T-helper 2 cell treated with Interferon-gamma antibody and Interleukin-4, amounts not matched to agents 5 μg/mL and 100 μg/mL, for 36 hours (primary cell): ENCODE measurements around the gene GFRA1.

ENCODE experiments used
- DNase-seq: peaks from one replicate; pipeline ENCODE4 v3.0.0; 2021; ENCODE audit warnings: low spot score
- H3K27ac Mint-ChIP-seq: one replicate; pipeline ENCODE4 v1.8.0; 2021; ENCODE audit warnings: mild to moderate bottlenecking, mixed read lengths
- H3K27me3 Mint-ChIP-seq: one replicate; pipeline ENCODE4 v1.8.0; 2021; ENCODE audit warnings: low read depth, mixed read lengths
- H3K36me3 Mint-ChIP-seq: one replicate; pipeline ENCODE4 v1.8.0; 2021; ENCODE audit warnings: low read depth, mixed read lengths
- H3K4me1 Mint-ChIP-seq: one replicate; pipeline ENCODE4 v1.8.0; 2021; ENCODE audit warnings: low read depth, mixed read lengths
- H3K4me3 Mint-ChIP-seq: one replicate; pipeline ENCODE4 v1.8.0; 2022; ENCODE audit warnings: mild to moderate bottlenecking, moderate library complexity, mixed read lengths
- H3K9me3 Mint-ChIP-seq: one replicate; pipeline ENCODE4 v1.8.0; 2021; ENCODE audit warnings: mixed read lengths

GFRA1 gene

GRCh38 chr10:116260599-116260998 lies 12.4 kb downstream of the GFRA1 start:
- Mint-ChIP-seq H3K27ac (no peak overlapping the region), H3K9me3 (no peaks in the 10 kb centered on the region), H3K36me3 (no peaks in the 10 kb centered on the region), H3K4me1 (no peaks in the 10 kb centered on the region), H3K4me3 (no peak overlapping the region), H3K27me3 (no peaks in the 10 kb centered on the region)
- no peak for DNase-seq

- Mint-ChIP-seq H3K36me3 (no peaks in the 10 kb centered on the region), H3K27me3 (no peaks in the 10 kb centered on the region), H3K9me3 (no peaks in the 10 kb centered on the region), H3K27ac (no peak overlapping the region), H3K4me1 (no peaks in the 10 kb centered on the region), H3K4me3 (no peak overlapping the region)
- no peak for DNase-seq
Measured at GRCh38 chr10:116259638-116260037, 13.4 kb downstream of the GFRA1 start.

DNA sequence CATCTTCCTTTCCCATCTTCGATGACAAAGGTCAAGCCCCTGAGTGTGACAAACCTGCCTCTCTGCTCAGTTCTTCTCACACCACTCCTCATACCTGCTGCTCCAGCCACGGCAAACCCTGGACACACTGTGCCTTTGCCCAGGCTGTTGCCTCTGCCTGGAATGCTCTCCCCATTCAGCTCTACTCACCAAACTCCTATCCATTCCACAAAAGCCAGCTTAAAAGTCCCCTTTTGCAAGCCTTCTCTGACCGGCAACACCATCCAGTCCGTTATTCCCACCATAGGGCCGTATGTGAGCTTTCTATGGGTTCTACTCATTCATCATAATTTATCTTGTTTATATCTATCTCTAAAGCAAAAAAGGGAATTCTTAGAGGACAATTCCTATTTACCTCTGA lies 15.2 kb downstream of the GFRA1 start:
- no peaks in the 10 kb centered on the region for H3K9me3 Mint-ChIP-seq
- no peaks in the 10 kb centered on the region for H3K4me1 Mint-ChIP-seq
- no peaks in the 10 kb centered on the region for H3K27me3 Mint-ChIP-seq
- DNase-seq = no peak
- H3K36me3 Mint-ChIP-seq = no peaks in the 10 kb centered on the region
- no peak overlapping the region for H3K4me3 Mint-ChIP-seq
- H3K27ac Mint-ChIP-seq = no peak overlapping the region

DNA sequence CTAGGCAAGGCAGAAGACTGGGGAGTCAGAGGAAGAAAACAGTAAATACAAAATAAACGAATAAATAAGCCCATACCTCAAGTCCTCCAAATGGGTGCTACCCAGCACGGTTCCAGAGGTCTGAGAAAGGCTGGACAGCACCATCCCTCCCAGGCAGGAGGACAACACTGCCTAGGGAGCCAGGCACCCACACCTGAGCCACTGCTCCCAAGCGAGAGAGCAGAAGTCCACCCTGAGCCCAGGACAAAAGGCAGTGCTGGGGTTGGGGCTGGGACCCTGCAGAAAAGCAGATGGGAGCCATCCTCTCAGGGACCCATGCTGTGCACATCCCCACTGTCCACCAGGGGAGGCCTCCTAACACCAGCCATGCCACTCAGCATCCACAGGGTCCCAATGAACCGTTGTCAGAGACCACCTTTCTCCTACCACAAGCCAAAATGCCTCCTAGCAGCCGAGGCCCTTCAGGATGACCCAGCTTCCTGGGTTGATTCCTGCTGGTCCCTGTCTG lies 16.2 kb downstream of the GFRA1 start:
- no peak overlapping the region for H3K27ac Mint-ChIP-seq
- no peaks in the 10 kb centered on the region for H3K9me3 Mint-ChIP-seq
- H3K4me1 Mint-ChIP-seq = no peaks in the 10 kb centered on the region
- no peaks in the 10 kb centered on the region for H3K27me3 Mint-ChIP-seq
- no peak for DNase-seq
- H3K4me3 Mint-ChIP-seq = no peak overlapping the region
- no peaks in the 10 kb centered on the region for H3K36me3 Mint-ChIP-seq

DNA sequence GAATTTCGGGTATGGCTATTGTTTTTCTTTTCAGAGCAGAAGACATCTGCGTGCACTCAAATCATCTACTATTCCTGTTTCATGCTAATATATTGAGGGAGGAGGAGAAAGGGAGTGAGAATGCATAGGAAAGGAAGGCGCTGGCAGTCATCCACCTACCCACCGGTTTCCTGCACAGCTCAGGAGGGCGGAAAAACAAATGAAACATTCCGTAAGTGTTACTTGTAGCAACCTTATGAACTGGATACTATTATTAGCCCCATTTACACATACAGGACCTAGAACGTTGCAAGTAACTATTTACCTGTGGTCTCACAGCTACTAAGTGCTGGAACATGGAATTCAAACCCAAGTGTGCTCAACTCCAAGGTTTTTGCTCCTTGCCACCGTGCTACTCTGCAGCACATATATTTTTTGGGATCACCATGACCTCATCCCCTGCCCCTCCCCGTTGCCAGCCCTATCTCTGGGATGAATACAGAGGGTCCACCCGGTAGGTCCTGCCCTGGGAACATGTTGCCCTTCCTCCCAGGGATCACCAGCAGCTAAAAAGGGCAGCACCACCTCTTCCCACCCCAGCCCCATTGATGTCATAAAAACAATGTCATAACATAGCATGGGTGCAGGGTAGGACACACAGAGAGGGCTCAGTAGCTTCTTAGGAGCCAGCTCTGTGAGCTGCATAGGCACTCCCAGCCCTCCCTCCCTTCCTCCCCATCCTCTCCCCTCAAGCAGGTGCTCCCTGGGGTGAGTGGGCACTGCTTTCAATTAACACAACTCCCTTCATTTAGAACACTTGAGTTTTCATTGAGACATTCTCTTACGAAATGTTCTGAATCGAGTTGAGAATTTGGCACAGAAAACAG lies 16.9 kb downstream of the GFRA1 start:
- Mint-ChIP-seq H3K4me1 (no peaks in the 10 kb centered on the region), H3K27ac (no peak overlapping the region), H3K9me3 (no peaks in the 10 kb centered on the region), H3K27me3 (no peaks in the 10 kb centered on the region), H3K36me3 (no peaks in the 10 kb centered on the region), H3K4me3 (no peak overlapping the region)
- DNase-seq = no peak

GRCh38 chr10:116254422-116255155 lies 18.4 kb downstream of the GFRA1 start:
- H3K36me3 Mint-ChIP-seq = no peaks in the 10 kb centered on the region
- no peaks in the 10 kb centered on the region for H3K27me3 Mint-ChIP-seq
- DNase-seq = no peak
- H3K4me1 Mint-ChIP-seq = no peaks in the 10 kb centered on the region
- H3K9me3 Mint-ChIP-seq = no peaks in the 10 kb centered on the region
- H3K27ac Mint-ChIP-seq = no peak overlapping the region
- H3K4me3 Mint-ChIP-seq = no peak overlapping the region

DNA sequence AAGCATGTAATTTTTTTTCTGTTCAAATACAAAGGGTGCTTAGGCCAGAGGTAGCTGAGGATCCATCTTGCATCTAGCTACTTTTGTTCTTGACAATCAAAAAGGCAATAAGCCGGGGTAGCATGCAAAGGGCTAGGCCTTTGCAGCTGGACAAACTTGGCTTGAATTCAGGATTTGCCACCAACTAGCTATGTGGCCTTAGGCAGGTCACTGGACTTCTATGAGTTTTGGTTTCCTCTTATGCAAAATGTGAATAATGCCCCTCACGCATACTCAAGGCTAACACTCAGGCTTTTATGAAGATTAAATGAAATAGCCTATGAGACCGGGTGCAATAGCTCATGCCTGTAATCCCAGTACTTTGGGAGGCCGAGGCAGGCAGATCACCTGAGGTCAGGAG lies 19.3 kb downstream of the GFRA1 start:
- H3K27ac Mint-ChIP-seq = no peak overlapping the region
- no peak overlapping the region for H3K4me3 Mint-ChIP-seq
- H3K9me3 Mint-ChIP-seq = no peaks in the 10 kb centered on the region
- no peak for DNase-seq
- H3K27me3 Mint-ChIP-seq = no peaks in the 10 kb centered on the region
- H3K4me1 Mint-ChIP-seq = no peaks in the 10 kb centered on the region
- H3K36me3 Mint-ChIP-seq = no peaks in the 10 kb centered on the region

DNA sequence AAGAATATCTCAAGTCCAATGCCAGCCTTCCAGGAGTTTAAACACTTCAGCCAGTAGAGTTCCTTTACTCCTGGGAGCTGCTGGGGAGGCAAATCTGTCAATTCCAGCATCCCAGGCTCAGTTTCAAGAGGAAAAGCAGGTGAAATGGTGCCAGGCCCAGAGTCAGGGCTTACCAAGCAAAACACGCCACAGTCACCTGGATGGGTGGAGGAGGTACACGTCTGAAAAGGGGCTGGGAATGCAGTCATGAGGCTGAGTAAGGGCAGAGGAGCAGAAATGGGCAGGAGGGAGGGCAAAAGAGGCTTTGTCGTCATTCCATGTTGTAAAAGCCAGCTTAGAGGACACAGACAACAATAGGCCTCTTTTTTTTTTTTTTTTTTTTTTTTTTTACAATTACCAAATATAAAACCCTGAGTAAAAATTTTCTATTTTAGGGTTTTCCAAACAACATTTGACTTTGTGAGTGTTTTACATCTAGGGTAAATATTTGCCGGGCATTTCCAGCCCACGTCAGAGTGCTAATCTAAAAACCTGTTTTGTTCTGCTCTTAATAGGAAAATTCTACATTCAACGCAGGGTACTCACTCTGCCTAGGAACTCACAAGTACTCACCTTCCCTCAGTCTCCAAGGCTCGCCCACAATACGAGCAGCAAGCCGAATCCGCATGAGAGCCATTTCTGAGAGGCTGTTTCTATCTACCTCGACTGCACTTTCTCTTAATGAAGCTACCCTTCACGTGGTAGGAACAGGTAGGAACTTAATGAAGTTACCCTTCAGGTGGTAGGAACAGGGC lies 21.2 kb downstream of the GFRA1 start:
- no peaks in the 10 kb centered on the region for H3K27me3 Mint-ChIP-seq
- no peaks in the 10 kb centered on the region for H3K9me3 Mint-ChIP-seq
- H3K36me3 Mint-ChIP-seq = no peaks in the 10 kb centered on the region
- no peak overlapping the region for H3K4me3 Mint-ChIP-seq
- no peaks in the 10 kb centered on the region for H3K4me1 Mint-ChIP-seq
- DNase-seq = no peak
- no peak overlapping the region for H3K27ac Mint-ChIP-seq

DNA sequence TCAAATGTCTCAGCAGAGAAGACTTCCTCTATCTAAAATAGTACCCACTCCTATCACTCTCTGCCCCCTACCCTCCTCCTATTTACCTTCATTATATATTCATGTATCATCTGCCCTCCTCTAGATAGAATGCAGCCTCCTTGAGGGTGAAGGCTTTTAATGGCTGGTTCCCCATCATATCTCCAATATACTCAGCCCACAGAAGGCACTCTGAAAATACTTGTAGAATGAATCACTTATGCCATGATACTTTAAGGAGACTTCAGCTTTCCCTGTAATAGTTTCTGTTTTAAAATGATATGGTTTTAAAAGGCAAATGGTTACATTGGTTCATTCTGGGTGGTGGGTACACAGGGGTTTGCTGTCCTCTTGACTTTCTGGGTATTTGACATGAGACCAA lies 25.3 kb downstream of the GFRA1 start:
- Mint-ChIP-seq H3K9me3 (no peaks in the 10 kb centered on the region), H3K36me3 (no peaks in the 10 kb centered on the region), H3K4me3 (no peak overlapping the region), H3K4me1 (no peaks in the 10 kb centered on the region), H3K27ac (no peak overlapping the region), H3K27me3 (no peaks in the 10 kb centered on the region)
- no peak for DNase-seq

- Mint-ChIP-seq H3K27ac (no peak overlapping the region), H3K4me1 (no peaks in the 10 kb centered on the region), H3K27me3 (no peaks in the 10 kb centered on the region), H3K36me3 (no peaks in the 10 kb centered on the region), H3K9me3 (no peaks in the 10 kb centered on the region), H3K4me3 (no peak overlapping the region)
- no peak for DNase-seq
Measured at GRCh38 chr10:116246263-116246662, 26.7 kb downstream of the GFRA1 start.

DNA sequence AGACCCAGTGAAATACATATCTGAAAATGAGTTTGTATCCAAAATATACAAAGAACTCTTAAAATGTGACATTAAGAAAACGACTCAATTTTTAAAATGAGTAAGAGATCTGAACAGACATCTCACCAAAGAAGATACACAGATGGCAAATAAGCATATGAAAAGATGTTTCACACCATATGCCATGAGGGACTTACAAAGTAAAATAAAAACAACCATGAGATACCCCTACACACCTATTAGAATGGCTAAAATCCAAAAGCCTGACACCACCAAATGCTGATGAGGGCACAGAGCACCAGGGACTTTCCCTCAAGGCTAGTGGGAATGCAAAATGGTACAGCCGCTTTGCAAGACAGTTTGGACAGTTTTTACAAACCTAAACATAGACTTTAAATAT lies 27.9 kb downstream of the GFRA1 start:
- H3K9me3 Mint-ChIP-seq = no peaks in the 10 kb centered on the region
- DNase-seq = no peak
- no peak overlapping the region for H3K4me3 Mint-ChIP-seq
- H3K27me3 Mint-ChIP-seq = no peaks in the 10 kb centered on the region
- H3K27ac Mint-ChIP-seq = no peak overlapping the region
- H3K36me3 Mint-ChIP-seq = no peaks in the 10 kb centered on the region
- H3K4me1 Mint-ChIP-seq = no peaks in the 10 kb centered on the region

GRCh38 chr10:116241642-116242410 lies 31.2 kb downstream of the GFRA1 start:
- no peak for DNase-seq
- H3K9me3 Mint-ChIP-seq = no peaks in the 10 kb centered on the region
- no peak overlapping the region for H3K4me3 Mint-ChIP-seq
- H3K36me3 Mint-ChIP-seq = no peaks in the 10 kb centered on the region
- no peaks in the 10 kb centered on the region for H3K27me3 Mint-ChIP-seq
- no peaks in the 10 kb centered on the region for H3K4me1 Mint-ChIP-seq
- H3K27ac Mint-ChIP-seq = no peak overlapping the region

DNA sequence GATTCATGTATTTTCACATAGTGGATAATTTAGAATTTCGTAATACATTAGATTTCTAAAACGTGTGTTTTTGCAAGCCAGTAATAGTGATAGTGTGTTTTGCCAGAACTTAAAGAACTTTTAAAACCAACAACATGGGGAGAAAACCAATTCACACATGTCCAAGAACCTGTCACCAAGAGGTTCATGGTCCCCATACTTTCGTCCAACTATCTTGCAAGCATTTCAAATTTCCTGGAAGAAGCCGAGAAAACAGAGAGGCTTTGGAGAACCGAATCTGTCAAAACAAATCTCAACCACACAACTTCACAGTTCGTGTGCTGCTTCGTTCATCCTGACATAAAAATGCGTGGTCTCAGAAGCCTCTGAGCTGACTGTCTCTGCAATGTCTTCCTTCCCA lies 31.9 kb downstream of the GFRA1 start:
- H3K27me3 Mint-ChIP-seq = no peaks in the 10 kb centered on the region
- H3K9me3 Mint-ChIP-seq = no peaks in the 10 kb centered on the region
- DNase-seq = no peak
- no peak overlapping the region for H3K27ac Mint-ChIP-seq
- no peak overlapping the region for H3K4me3 Mint-ChIP-seq
- no peaks in the 10 kb centered on the region for H3K4me1 Mint-ChIP-seq
- no peaks in the 10 kb centered on the region for H3K36me3 Mint-ChIP-seq
